ENCODE measurements around the gene PDIA5. TPM values are rescaled to one million over a fixed set of nuclear protein-coding genes. Genes with fewer than 3 reads are reported as not detected.

The PDIA5 gene
- total RNA-seq, 1 experiment from 2014 or later = 41.5 TPM

- TF ChIP-seq E2F5 (CRISPR knock-in tag; IDR thresholded peaks at IDR 0.05) (no peak), OVOL2 (CRISPR knock-in tag; IDR thresholded peaks at IDR 0.05; ENCODE audit: borderline replicate concordance) (no peak), ZNF138 (CRISPR knock-in tag; conservative IDR thresholded peaks at IDR 0.05) (no peak), TP53 (CRISPR knock-in tag; IDR thresholded peaks at IDR 0.05) (no peak), TCF7 (CRISPR knock-in tag; IDR thresholded peaks at IDR 0.05; ENCODE audit: low read depth) (no peak), ZMAT4 (CRISPR knock-in tag; IDR thresholded peaks at IDR 0.05) (no peak), FOXP1 (CRISPR knock-in tag; IDR thresholded peaks at IDR 0.05; ENCODE audit: borderline replicate concordance) (no peak), CTCF (IDR thresholded peaks at IDR 0.05) (no peak), ATF2 (CRISPR knock-in tag; IDR thresholded peaks at IDR 0.05; ENCODE audit: borderline replicate concordance, low read depth) (no peak), GRHL2 (CRISPR knock-in tag; IDR thresholded peaks at IDR 0.05; ENCODE audit: insufficient replicate concordance, severe bottlenecking) (no peak), AR (CRISPR knock-in tag; IDR thresholded peaks at IDR 0.05) (no peak), ESRRA (CRISPR knock-in tag; IDR thresholded peaks at IDR 0.05; ENCODE audit: borderline replicate concordance) (no peak), MLX (CRISPR knock-in tag; IDR thresholded peaks at IDR 0.05) (no peak), TEAD4 (CRISPR knock-in tag; IDR thresholded peaks at IDR 0.05) (no peak), GABPB1 (CRISPR knock-in tag; IDR thresholded peaks at IDR 0.05) (no peak), ZNF317 (CRISPR knock-in tag; IDR thresholded peaks at IDR 0.05; ENCODE audit: borderline replicate concordance, low read depth) (no peak)
- H3K27me3 Mint-ChIP-seq (ENCODE audit: low read depth) = no peaks in the 10 kb centered on the region
- H3K27ac Mint-ChIP-seq = no peak overlapping the region
- peaks cover 28% of the 10 kb centered on the region for H3K4me1 Mint-ChIP-seq
- H3K36me3 Mint-ChIP-seq = peaks cover 16% of the 10 kb centered on the region; the same call in 1 of the 2 replicates
- no peaks in the 10 kb centered on the region for H3K9me3 Mint-ChIP-seq
- CTCF ChIA-PET = no interaction called here
- POLR2A ChIA-PET = no interaction called here
- no peak overlapping the region for H3K4me3 Mint-ChIP-seq
- DNase-seq (ENCODE audit: low spot score) (no peak), ATAC-seq (no peak)
Observed at GRCh38 chr3:123092243-123092642, 25.4 kb downstream of the PDIA5 start.

GRCh38 chr3:123093696-123094095, 26.9 kb downstream of the PDIA5 start:
- Mint-ChIP-seq H3K27me3 (ENCODE audit: low read depth) (no peaks in the 10 kb centered on the region), H3K4me3 (no peak overlapping the region), H3K36me3 (peaks cover 20% of the 10 kb centered on the region; the same call in 1 of the 2 replicates), H3K27ac (no peak overlapping the region), H3K9me3 (no peaks in the 10 kb centered on the region), H3K4me1 (peaks cover 24% of the 10 kb centered on the region)
- TF ChIP-seq JUN (CRISPR knock-in tag; IDR thresholded peaks at IDR 0.05) (no peak), NR2C2 (CRISPR knock-in tag; IDR thresholded peaks at IDR 0.05) (no peak), STAT6 (CRISPR knock-in tag; conservative IDR thresholded peaks at IDR 0.05; ENCODE audit: low read depth) (no peak), ELF4 (CRISPR knock-in tag; IDR thresholded peaks at IDR 0.05; ENCODE audit: low read depth) (no peak)
- ChIA-PET POLR2A (no interaction called here), CTCF (interaction anchor here (0.5 to 1.9 kb wide), 3 partner anchors 27 to 467 kb away, joined by 3 to 6 read pairs (median 4); partner anchors contain the start of gene PDIA5)
- DNase-seq (ENCODE audit: low spot score) (no peak), ATAC-seq (no peak)

Measured in WTC11 (cell line).